Measurements from ENCODE around the gene TMEM183A. TPM values are rescaled to one million over a fixed set of nuclear protein-coding genes. Genes with fewer than 3 reads are reported as not detected.
"Not testable (repeated sequence)": the region's sequence is repeated elsewhere in the genome, so short reads cannot be mapped to it uniquely, and the experiment has no call there.

TMEM183A gene
- total and polyA plus RNA-seq, 2 experiments from 2014 or later = 55.1 to 128 TPM

DNA sequence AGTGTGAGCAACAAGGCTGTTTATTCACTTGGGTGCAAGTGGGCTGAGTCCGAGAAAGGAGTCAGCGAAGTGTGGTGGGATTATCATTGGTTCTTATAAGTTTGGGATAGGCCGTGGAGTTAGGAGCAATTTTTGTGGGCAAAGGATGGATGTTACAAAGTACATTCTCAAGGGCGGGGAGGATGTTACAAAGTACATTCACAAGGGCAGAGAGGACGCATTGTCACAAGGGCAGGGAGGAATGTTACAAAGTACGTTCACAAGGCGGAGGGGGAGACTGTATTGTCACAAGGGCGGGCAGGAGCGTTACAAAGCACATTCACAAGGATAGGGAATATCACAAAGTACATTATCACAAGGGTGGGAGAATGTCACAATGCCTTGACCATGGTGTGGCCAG is 5.2 kb upstream of the TMEM183A start (continued):
- TF ChIP-seq ZNF462 (CRISPR knock-in tag; IDR thresholded peaks at IDR 0.05) (no peak), STAT1 (IDR thresholded peaks at IDR 0.05; ENCODE audit: unreplicated experiment) (no peak), POLR2AphosphoS5 (IDR thresholded peaks at IDR 0.05; ENCODE audit: low read depth) (no peak), JUNB (IDR thresholded peaks at IDR 0.05; ENCODE audit: unreplicated experiment) (no peak), ETS1 (IDR thresholded peaks at IDR 0.05) (no peak)

GRCh38 chr1:203002951-203003350 is 4.2 kb upstream of the TMEM183A start:
- H3F3A ChIP-seq (replicated peaks; ENCODE audit: low read depth) = peaks cover 3% of the 10 kb centered on the region; the same call in 1 of the 2 replicates
- H3K4me2 ChIP-seq = no peak overlapping the region
- H3K9me3 Mint-ChIP-seq = no peaks in the 10 kb centered on the region
- H3K27me3 Mint-ChIP-seq (ENCODE audit: insufficient read depth, low read depth, poor library complexity) = peaks cover 8% of the 10 kb centered on the region
- H3K27ac Mint-ChIP-seq = no peak overlapping the region
- no peak overlapping the region for H3K27ac ChIP-seq (ENCODE audit: low read depth)
- TF ChIP-seq REST (IDR thresholded peaks at IDR 0.05; ENCODE audit: unreplicated experiment) (no peak), EZH2phosphoT487 (IDR thresholded peaks at IDR 0.05; ENCODE audit: unreplicated experiment) (no peak)
- H3K4me1 ChIP-seq (ENCODE audit: insufficient read depth) = peaks cover 17% of the 10 kb centered on the region
- peaks cover 23% of the 10 kb centered on the region for H3K4me1 Mint-ChIP-seq
- no peaks in the 10 kb centered on the region for H3K9me2 ChIP-seq (ENCODE audit: insufficient read depth)
- H3K4me3 Mint-ChIP-seq = no peak overlapping the region
- H3K36me3 Mint-ChIP-seq (ENCODE audit: low read depth) = peaks cover 4% of the 10 kb centered on the region; the same call in 2 of the 3 replicates
- peaks cover 6% of the 10 kb centered on the region for H3K79me2 ChIP-seq (replicated peaks; ENCODE audit: insufficient read depth)
- DNase-seq (ENCODE audit: low spot score) (no peak), ATAC-seq (no peak)
- H3K27me3 ChIP-seq (ENCODE audit: insufficient read depth) = no peaks in the 10 kb centered on the region
- H3K4me3 ChIP-seq = no peak overlapping the region
- no peak overlapping the region for H2AFZ ChIP-seq
- 0 out of 2 replicates have a peak, but pooled peaks cover under 1% of the 10 kb centered on the region for H4K20me1 ChIP-seq (replicated peaks; ENCODE audit: insufficient read depth)
- no peaks in the 10 kb centered on the region for H3K36me3 ChIP-seq (ENCODE audit: insufficient read depth)

DNA sequence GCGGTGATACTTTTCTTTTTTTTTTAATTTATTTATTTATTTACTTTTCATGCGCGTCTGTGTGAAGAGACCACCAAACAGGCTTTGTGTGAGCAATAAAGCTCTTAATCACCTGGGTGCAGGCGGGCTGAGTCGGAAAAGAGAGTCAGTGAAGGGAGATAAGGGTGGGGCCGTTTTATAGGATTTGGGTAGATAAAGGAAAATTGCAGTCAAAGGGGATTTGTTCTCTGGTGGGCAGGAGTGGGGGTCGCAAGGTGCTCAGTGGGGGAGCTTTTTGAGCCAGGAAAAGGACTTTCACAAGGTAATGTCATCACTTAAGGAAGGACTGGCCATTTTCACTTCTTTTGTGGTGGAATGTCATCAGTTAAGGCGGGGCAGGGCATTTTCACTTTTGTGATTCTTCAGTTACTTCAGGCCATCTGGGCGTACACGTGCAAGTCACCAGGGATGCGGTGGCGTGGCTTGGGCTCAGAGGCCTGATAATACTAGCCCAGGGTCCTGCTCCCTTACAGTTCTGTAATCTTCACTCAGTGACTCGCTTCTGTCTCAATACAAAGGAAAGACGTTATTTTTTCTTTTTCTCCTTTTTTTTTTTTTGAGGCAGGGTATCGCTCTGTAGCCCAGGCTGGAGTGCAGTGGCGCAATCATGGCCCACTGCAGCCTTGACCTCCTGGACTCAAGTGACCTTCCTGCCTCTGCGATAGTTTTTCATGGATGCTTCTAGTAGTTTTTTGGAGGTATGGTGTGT is 1.6 kb upstream of the TMEM183A start:
- not testable (repeated sequence) for H3K9me2 ChIP-seq (ENCODE audit: insufficient read depth); H3K27me3 Mint-ChIP-seq (ENCODE audit: insufficient read depth, low read depth, poor library complexity); ATAC-seq; H3K27me3 ChIP-seq (ENCODE audit: insufficient read depth); H3K9me3 Mint-ChIP-seq; H3F3A ChIP-seq (replicated peaks; ENCODE audit: low read depth)
- Mint-ChIP-seq H3K4me1 (peaks cover 25% of the 10 kb centered on the region), H3K4me3 (peak overlapping the region; percentile 97), H3K36me3 (ENCODE audit: low read depth) (peaks cover 23% of the 10 kb centered on the region), H3K27ac (peak overlapping the region; percentile 100)
- peak overlapping the region; percentile 99 for H3K27ac ChIP-seq (ENCODE audit: low read depth)
- H3K79me2 ChIP-seq (replicated peaks; ENCODE audit: insufficient read depth) = peaks cover 31% of the 10 kb centered on the region
- peaks cover 12% of the 10 kb centered on the region; the same call in 1 of the 2 replicates for H3K36me3 ChIP-seq (ENCODE audit: insufficient read depth)
- peak overlapping the region; percentile 88 for H3K4me2 ChIP-seq
- peak; percentile 36 for DNase-seq (ENCODE audit: low spot score)
- H4K20me1 ChIP-seq (replicated peaks; ENCODE audit: insufficient read depth) = 0 out of 2 replicates have a peak, but pooled peaks cover 11% of the 10 kb centered on the region
- peak overlapping the region; percentile 87 for H3K4me3 ChIP-seq
- H3K4me1 ChIP-seq (ENCODE audit: insufficient read depth) = peaks cover 24% of the 10 kb centered on the region
- H2AFZ ChIP-seq = peak overlapping the region; percentile 39
